GM12873 (cell line): ENCODE measurements around the gene SLC25A28.
A peak's percentile ranks its signal among the peaks of the same experiment; 100 is the strongest.

Experiments used
- CTCF ChIP-seq: IDR thresholded peaks from 2 replicates; pipeline ENCODE4 v1.5.1; 2012; ENCODE audit warnings: low read depth, mild to moderate bottlenecking, moderate library complexity, low read length, control low read depth; ENCODE audit not compliant: insufficient read depth; ENCODE audit errors: missing control alignments

Gene SLC25A28

DNA sequence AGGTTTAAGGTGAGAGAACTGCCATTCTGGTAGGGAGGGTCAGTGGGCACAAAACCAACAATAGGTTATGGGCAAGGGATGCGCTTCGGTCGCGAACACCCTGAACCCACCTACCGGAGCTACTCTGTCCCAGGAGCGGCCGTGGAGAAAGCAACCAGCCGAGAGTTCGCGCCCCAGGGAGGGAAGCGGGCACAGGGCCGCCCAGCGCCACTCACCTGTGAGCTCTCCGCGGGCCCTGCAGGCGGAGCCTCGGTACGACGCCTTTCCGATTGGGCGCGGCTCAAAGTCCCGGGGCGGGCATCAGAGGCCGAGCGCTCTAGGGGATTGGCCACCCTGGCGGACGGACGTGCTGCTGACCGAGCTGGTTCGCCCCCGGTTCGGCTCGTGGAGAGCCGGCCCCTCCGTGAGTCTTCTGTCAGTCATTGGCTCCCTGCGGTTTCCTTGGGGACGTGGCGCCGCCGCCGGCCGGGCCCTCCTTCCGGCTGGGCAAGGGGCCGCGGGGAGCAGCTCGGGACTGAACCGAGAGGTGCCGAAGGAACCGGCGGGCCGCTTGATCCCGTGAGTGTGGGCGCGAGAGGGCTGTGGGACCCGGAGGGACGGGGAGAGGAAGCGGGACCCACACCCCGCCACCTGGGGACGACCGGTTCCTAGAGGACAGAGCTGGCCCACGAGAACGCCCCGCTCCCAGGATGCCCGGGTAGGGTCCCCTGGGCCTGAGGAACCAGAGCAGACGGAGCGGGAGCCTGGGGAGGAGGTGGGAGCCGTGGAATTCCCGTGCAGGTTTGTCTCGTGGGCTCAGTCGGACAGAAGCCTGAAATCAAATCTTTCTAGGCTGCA lies 39.0 kb upstream of the SLC25A28 start, which contains the start of gene ENTPD7:
Gene ENTPD7 (plus strand): TSS at position 479 of the 837 bp plus-strand sequence. CDS start 448 bp downstream, outside the sequence.
- TF ChIP-seq CTCF, result peak; percentile 11

- no peak for TF ChIP-seq CTCF
Measured at GRCh38 chr10:99658622-99659030, 38.4 kb upstream of the SLC25A28 start.

GRCh38 chr10:99656199-99657064 lies 36.2 kb upstream of the SLC25A28 start:
- no peak for TF ChIP-seq CTCF

- TF ChIP-seq CTCF, result no peak
Measured at GRCh38 chr10:99654390-99655175, 34.3 kb upstream of the SLC25A28 start.

DNA sequence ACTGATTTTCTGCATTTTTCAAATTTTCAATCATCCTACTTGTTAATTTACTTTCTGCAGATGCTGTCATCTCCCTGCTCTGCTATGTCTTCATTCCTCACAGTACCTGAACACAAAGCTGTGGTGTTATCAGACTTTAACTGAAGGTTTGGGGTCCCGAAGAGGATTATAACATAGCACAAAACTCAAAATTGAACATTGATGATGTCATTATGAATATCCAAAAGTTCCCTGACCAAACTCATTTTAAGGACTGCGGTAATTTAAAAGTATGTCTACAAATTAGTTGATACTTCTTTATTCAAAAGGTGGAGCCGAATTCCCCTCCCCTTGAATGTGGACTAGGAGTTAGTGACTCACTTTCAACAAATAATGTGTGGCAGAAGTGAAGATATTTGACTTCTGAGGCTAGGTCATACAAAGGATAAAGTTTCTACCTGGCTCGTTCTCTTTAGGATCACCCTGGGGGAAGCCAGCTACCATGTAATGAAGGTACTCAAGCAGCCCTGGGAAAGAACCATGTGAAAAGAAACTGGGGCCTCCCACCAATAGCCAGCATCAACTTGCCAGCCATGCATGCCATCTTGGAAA lies 32.7 kb upstream of the SLC25A28 start:
- no peak for TF ChIP-seq CTCF

DNA sequence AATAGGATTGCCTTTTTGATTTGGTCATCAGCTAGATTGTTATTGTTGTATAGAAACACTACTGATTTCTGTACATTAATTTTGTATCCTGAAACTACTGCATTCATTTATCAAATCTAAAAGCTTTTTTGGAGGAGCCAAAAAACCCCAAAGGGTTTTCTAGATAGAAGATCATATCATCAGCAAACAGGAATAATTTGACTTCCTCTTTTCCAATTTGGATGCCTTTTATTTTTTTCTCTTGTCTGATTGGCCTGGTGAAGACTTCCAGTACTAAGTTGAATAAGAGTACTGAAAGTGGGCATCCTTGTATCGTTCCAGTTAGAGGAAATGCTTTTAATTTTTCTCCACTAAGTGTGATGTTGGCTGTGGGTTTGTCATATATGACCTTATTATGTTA lies 28.5 kb upstream of the SLC25A28 start:
- TF ChIP-seq CTCF, result no peak
